Activated CD8-positive, alpha-beta T cell treated with anti-CD3 and anti-CD28 coated beads, Interleukin-2, amount 10 ng/mL, durations not matched to agents 7 days and 5 days (primary cell): ENCODE data around the gene FATE1. TPM values are rescaled to one million over a fixed set of nuclear protein-coding genes. Genes with fewer than 3 reads are reported as not detected.
A peak's percentile ranks its signal among the peaks of the same experiment; 100 is the strongest.

Experiments
- ATAC-seq: fragments of 150-1000 bp; cut with Tn5 transposase; one replicate; pipeline ENCODE4 v1.10.0; 2021; ENCODE audit warnings: moderate library complexity
- CTCF ChIA-PET: fragments of 350-600 bp; sonication (Branson Sonifier 250); formaldehyde crosslinking; loops from one replicate; lab custom pipeline; 2021; ENCODE audit warnings: antibody characterized with exemption; lab: Charles Lee
- POLR2A ChIA-PET: fragments of 350-600 bp; sonication (Branson Sonifier 250); formaldehyde crosslinking; loops from one replicate; lab custom pipeline; 2021; ENCODE audit warnings: antibody characterized with exemption; lab: Charles Lee
- DNase-seq: peaks from one replicate; pipeline ENCODE4 v3.0.0-alpha.2; 2020
- H3K27ac Mint-ChIP-seq: one replicate; pipeline ENCODE4 v1.8.0; 2021; ENCODE audit warnings: mild to moderate bottlenecking, mixed read lengths
- H3K27me3 Mint-ChIP-seq: one replicate; pipeline ENCODE4 v1.8.0; 2021; ENCODE audit warnings: low read depth, mixed read lengths
- H3K36me3 Mint-ChIP-seq: one replicate; pipeline ENCODE4 v1.8.0; 2021; ENCODE audit warnings: low read depth, mixed read lengths
- H3K4me1 Mint-ChIP-seq: one replicate; pipeline ENCODE4 v1.8.0; 2021; ENCODE audit warnings: low read depth, mixed read lengths
- H3K4me3 Mint-ChIP-seq: one replicate; pipeline ENCODE4 v1.8.0; 2021; ENCODE audit warnings: mild to moderate bottlenecking, mixed read lengths
- H3K9me3 Mint-ChIP-seq: one replicate; pipeline ENCODE4 v1.8.0; 2022; ENCODE audit warnings: mixed read lengths; ENCODE audit not compliant: insufficient read depth
- total RNA-seq, 2 experiments: library from RNA; stranded (reverse); gene quantifications; one replicate each; pipeline ENCODE4 v1.2.3, GENCODE V29; 2021

FATE1 gene
- total RNA-seq: not detected

GRCh38 chrX:151715752-151716151, at the start of gene FATE1:
FATE1 (plus strand) TSS chrX:151716035; CDS start chrX:151716120, 85 bp downstream.
- Mint-ChIP-seq H3K4me3 (no peak within 1 kb of the TSS), H3K36me3 (no peaks in the 10 kb centered on the region), H3K27me3 (no peaks in the 10 kb centered on the region), H3K27ac (no peak within 1 kb of the TSS), H3K4me1 (no peaks in the 10 kb centered on the region), H3K9me3 (no peaks in the 10 kb centered on the region)
- no peak for ATAC-seq
- DNase-seq: no peak
- ChIA-PET POLR2A (no interaction called here), CTCF (no interaction called here)

GRCh38 chrX:151675121-151675746, 40.6 kb upstream of the FATE1 start:
- Mint-ChIP-seq H3K4me1 (no peaks in the 10 kb centered on the region), H3K36me3 (no peaks in the 10 kb centered on the region), H3K27me3 (no peaks in the 10 kb centered on the region), H3K9me3 (no peaks in the 10 kb centered on the region), H3K4me3 (no peak overlapping the region), H3K27ac (no peak overlapping the region)
- CTCF ChIA-PET: no interaction called here
- no peak for DNase-seq
- POLR2A ChIA-PET: no interaction called here
- no peak for ATAC-seq

- DNase-seq (no peak), ATAC-seq (no peak)
- Mint-ChIP-seq H3K4me1 (no peaks in the 10 kb centered on the region), H3K9me3 (no peaks in the 10 kb centered on the region), H3K4me3 (no peak overlapping the region), H3K27me3 (no peaks in the 10 kb centered on the region), H3K36me3 (no peaks in the 10 kb centered on the region), H3K27ac (no peak overlapping the region)
- CTCF ChIA-PET: no interaction called here
- POLR2A ChIA-PET: no interaction called here
Observed at GRCh38 chrX:151676196-151676595, 39.6 kb upstream of the FATE1 start.

GRCh38 chrX:151679798-151680402, 35.9 kb upstream of the FATE1 start:
- H3K9me3 Mint-ChIP-seq: no peaks in the 10 kb centered on the region
- ATAC-seq: no peak
- H3K27ac Mint-ChIP-seq: no peak overlapping the region
- peaks cover 8% of the 10 kb centered on the region for H3K4me1 Mint-ChIP-seq
- peaks cover 2% of the 10 kb centered on the region for H3K27me3 Mint-ChIP-seq
- no peaks in the 10 kb centered on the region for H3K36me3 Mint-ChIP-seq
- POLR2A ChIA-PET: no interaction called here
- H3K4me3 Mint-ChIP-seq: no peak overlapping the region
- DNase-seq: no peak
- CTCF ChIA-PET: interaction anchor here (2.3 kb wide), 1 partner anchor 529 kb away, joined by 14 read pairs; no protein-coding TSS in a partner anchor

GRCh38 chrX:151680805-151681204, 35.0 kb upstream of the FATE1 start:
- H3K27ac Mint-ChIP-seq: no peak overlapping the region
- H3K4me1 Mint-ChIP-seq: peaks cover 8% of the 10 kb centered on the region
- ChIA-PET POLR2A (no interaction called here), CTCF (interaction anchor here (0.9 to 2.3 kb wide), 2 partner anchors 527 to 530 kb away, joined by 3 to 14 read pairs; no protein-coding TSS in a partner anchor)
- DNase-seq: peak; percentile 62
- peaks cover 2% of the 10 kb centered on the region for H3K27me3 Mint-ChIP-seq
- no peaks in the 10 kb centered on the region for H3K36me3 Mint-ChIP-seq
- no peak for ATAC-seq
- H3K4me3 Mint-ChIP-seq: no peak overlapping the region
- H3K9me3 Mint-ChIP-seq: no peaks in the 10 kb centered on the region

- CTCF ChIA-PET: no interaction called here
- ATAC-seq: no peak
Observed at GRCh38 chrX:151687635-151688034, 28.2 kb upstream of the FATE1 start.

GRCh38 chrX:151688695-151689094, 27.1 kb upstream of the FATE1 start:
- no peaks in the 10 kb centered on the region for H3K9me3 Mint-ChIP-seq
- no peaks in the 10 kb centered on the region for H3K4me1 Mint-ChIP-seq

More at GRCh38 chrX:151687635-151688034, 28.2 kb upstream of the FATE1 start:
- Mint-ChIP-seq H3K36me3 (no peaks in the 10 kb centered on the region), H3K27me3 (peaks cover 4% of the 10 kb centered on the region), H3K27ac (no peak overlapping the region), H3K9me3 (no peaks in the 10 kb centered on the region), H3K4me3 (no peak overlapping the region), H3K4me1 (peaks cover 8% of the 10 kb centered on the region)
- DNase-seq: no peak
- POLR2A ChIA-PET: no interaction called here

GRCh38 chrX:151692825-151693224, 23.0 kb upstream of the FATE1 start:
- ChIA-PET CTCF (no interaction called here), POLR2A (no interaction called here)
- DNase-seq (no peak), ATAC-seq (no peak)
- Mint-ChIP-seq H3K4me3 (no peak overlapping the region), H3K9me3 (no peaks in the 10 kb centered on the region), H3K4me1 (no peaks in the 10 kb centered on the region), H3K27ac (no peak overlapping the region), H3K36me3 (no peaks in the 10 kb centered on the region), H3K27me3 (peaks cover 9% of the 10 kb centered on the region)

More at GRCh38 chrX:151688695-151689094, 27.1 kb upstream of the FATE1 start:
- CTCF ChIA-PET: no interaction called here
- no peak overlapping the region for H3K27ac Mint-ChIP-seq
- ATAC-seq (no peak), DNase-seq (no peak)
- peaks cover 9% of the 10 kb centered on the region for H3K27me3 Mint-ChIP-seq
- H3K4me3 Mint-ChIP-seq: no peak overlapping the region
- no peaks in the 10 kb centered on the region for H3K36me3 Mint-ChIP-seq
- POLR2A ChIA-PET: no interaction called here

GRCh38 chrX:151694121-151694520, 21.7 kb upstream of the FATE1 start:
- POLR2A ChIA-PET: no interaction called here
- H3K9me3 Mint-ChIP-seq: no peaks in the 10 kb centered on the region
- H3K27me3 Mint-ChIP-seq: peaks cover 9% of the 10 kb centered on the region
- H3K4me3 Mint-ChIP-seq: no peak overlapping the region
- no peaks in the 10 kb centered on the region for H3K36me3 Mint-ChIP-seq
- ATAC-seq (no peak), DNase-seq (no peak)
- H3K27ac Mint-ChIP-seq: no peak overlapping the region
- H3K4me1 Mint-ChIP-seq: no peaks in the 10 kb centered on the region
- CTCF ChIA-PET: no interaction called here

- ChIA-PET CTCF (no interaction called here), POLR2A (no interaction called here)
- no peaks in the 10 kb centered on the region for H3K36me3 Mint-ChIP-seq
- no peak within 1 kb of the TSS for H3K4me3 Mint-ChIP-seq
- H3K27me3 Mint-ChIP-seq: peaks cover 9% of the 10 kb centered on the region
- no peaks in the 10 kb centered on the region for H3K9me3 Mint-ChIP-seq
- no peak for ATAC-seq
- no peak for DNase-seq
- H3K4me1 Mint-ChIP-seq: no peaks in the 10 kb centered on the region
- no peak within 1 kb of the TSS for H3K27ac Mint-ChIP-seq
Observed at GRCh38 chrX:151694661-151695582, 20.9 kb upstream of the FATE1 start, which contains the start of gene PRRG3. PRRG3 (plus strand) TSS chrX:151695458; CDS start chrX:151698815, 3,357 bp downstream.

GRCh38 chrX:151695583-151696340, 20.1 kb upstream of the FATE1 start:
- no peaks in the 10 kb centered on the region for H3K36me3 Mint-ChIP-seq
- H3K27me3 Mint-ChIP-seq: peaks cover 9% of the 10 kb centered on the region
- no peak overlapping the region for H3K4me3 Mint-ChIP-seq
- H3K27ac Mint-ChIP-seq: no peak overlapping the region
- H3K9me3 Mint-ChIP-seq: no peaks in the 10 kb centered on the region
- ChIA-PET CTCF (no interaction called here), POLR2A (no interaction called here)
- DNase-seq (no peak), ATAC-seq (no peak)
- no peaks in the 10 kb centered on the region for H3K4me1 Mint-ChIP-seq
